OCI-LY1 (cell line): Measurements from ENCODE around the gene LIN7B.

Experiments
- H2AFZ ChIP-seq: fragments of 200-600 bp; sonication (generic), shearing (Covaris generic); 2 replicates; pipeline ENCODE4 v1.6.0; 2014; ENCODE audit warnings: antibody characterized with exemption, mild to moderate bottlenecking, low read length
- H3F3A ChIP-seq: fragments of 200-600 bp; sonication (generic), shearing (Covaris generic); 2 replicates; pipeline ENCODE4 v1.6.0; 2014; ENCODE audit warnings: mild to moderate bottlenecking, antibody characterized with exemption, low read length, moderate library complexity; ENCODE audit not compliant: insufficient read depth
- H3K27ac ChIP-seq: fragments of 200-600 bp; sonication (generic); 2 replicates; pipeline ENCODE4 v1.5.1; 2014; ENCODE audit warnings: low read length, mixed run types, mild to moderate bottlenecking, low read depth; ENCODE audit not compliant: poor library complexity, severe bottlenecking
- H3K27me3 ChIP-seq: fragments of 200-600 bp; sonication (generic); 2 replicates; pipeline ENCODE4 v1.6.0; 2014; ENCODE audit warnings: antibody characterized with exemption, mild to moderate bottlenecking, low read length, moderate library complexity; ENCODE audit not compliant: insufficient read depth
- H3K36me3 ChIP-seq: fragments of 200-600 bp; sonication (generic); 2 replicates; pipeline ENCODE4 v1.6.1; 2014; ENCODE audit warnings: mild to moderate bottlenecking, antibody characterized with exemption, low read length, moderate library complexity, mixed read lengths; ENCODE audit not compliant: insufficient read depth
- H3K4me1 ChIP-seq: fragments of 200-600 bp; sonication (generic); 2 replicates; pipeline ENCODE4 v1.5.1; 2014; ENCODE audit warnings: mild to moderate bottlenecking, low read length, moderate library complexity; ENCODE audit not compliant: insufficient read depth, severe bottlenecking
- H3K4me2 ChIP-seq: fragments of 200-600 bp; sonication (generic), shearing (Covaris generic); 2 replicates; pipeline ENCODE4 v1.6.1; 2014; ENCODE audit warnings: low read length
- H3K4me3 ChIP-seq: fragments of 200-600 bp; sonication (generic); 2 replicates; pipeline ENCODE4 v1.5.1; 2014; ENCODE audit warnings: low read length, low read depth, mild to moderate bottlenecking, mixed read lengths; ENCODE audit not compliant: poor library complexity, severe bottlenecking
- H3K79me2 ChIP-seq: fragments of 200-600 bp; shearing (Covaris generic); 2 replicates; pipeline ENCODE4 v1.6.1; 2016; ENCODE audit warnings: mixed run types, low read length, mixed read lengths; ENCODE audit not compliant: insufficient read depth
- H3K9ac ChIP-seq: fragments of 200-600 bp; sonication (generic), shearing (Covaris generic); 2 replicates; pipeline ENCODE4 v1.6.1; 2014; ENCODE audit warnings: mild to moderate bottlenecking, low read length, mixed read lengths
- H3K9me2 ChIP-seq: fragments of 200-600 bp; sonication (generic), shearing (Covaris generic); 2 replicates; pipeline ENCODE4 v1.6.1; 2014; ENCODE audit warnings: low read depth, mild to moderate bottlenecking, low read length, mixed read lengths
- H3K9me3 ChIP-seq: fragments of 200-600 bp; shearing (Covaris generic); 2 replicates; pipeline ENCODE4 v1.6.1; 2014; ENCODE audit warnings: low read length, mixed read lengths
- H4K20me1 ChIP-seq: fragments of 200-600 bp; sonication (generic), shearing (Covaris generic); 2 replicates; pipeline ENCODE4 v1.6.0; 2016; ENCODE audit warnings: mild to moderate bottlenecking, low read length; ENCODE audit not compliant: insufficient read depth
- CTCF ChIP-seq: fragments of 200-600 bp; sonication (generic), shearing (Covaris generic); IDR thresholded peaks from 2 replicates; pipeline ENCODE4 v1.5.1; 2017; ENCODE audit warnings: mild to moderate bottlenecking, antibody characterized with exemption, low read length, moderate library complexity, mixed read lengths
- EZH2 ChIP-seq: fragments of 200-600 bp; sonication (generic), shearing (Covaris generic); IDR thresholded peaks from 2 replicates; pipeline ENCODE4 v1.8.0; 2017; ENCODE audit warnings: borderline replicate concordance, mixed run types, mild to moderate bottlenecking, antibody characterized with exemption, low read length, moderate library complexity, mixed read lengths

Gene LIN7B

DNA sequence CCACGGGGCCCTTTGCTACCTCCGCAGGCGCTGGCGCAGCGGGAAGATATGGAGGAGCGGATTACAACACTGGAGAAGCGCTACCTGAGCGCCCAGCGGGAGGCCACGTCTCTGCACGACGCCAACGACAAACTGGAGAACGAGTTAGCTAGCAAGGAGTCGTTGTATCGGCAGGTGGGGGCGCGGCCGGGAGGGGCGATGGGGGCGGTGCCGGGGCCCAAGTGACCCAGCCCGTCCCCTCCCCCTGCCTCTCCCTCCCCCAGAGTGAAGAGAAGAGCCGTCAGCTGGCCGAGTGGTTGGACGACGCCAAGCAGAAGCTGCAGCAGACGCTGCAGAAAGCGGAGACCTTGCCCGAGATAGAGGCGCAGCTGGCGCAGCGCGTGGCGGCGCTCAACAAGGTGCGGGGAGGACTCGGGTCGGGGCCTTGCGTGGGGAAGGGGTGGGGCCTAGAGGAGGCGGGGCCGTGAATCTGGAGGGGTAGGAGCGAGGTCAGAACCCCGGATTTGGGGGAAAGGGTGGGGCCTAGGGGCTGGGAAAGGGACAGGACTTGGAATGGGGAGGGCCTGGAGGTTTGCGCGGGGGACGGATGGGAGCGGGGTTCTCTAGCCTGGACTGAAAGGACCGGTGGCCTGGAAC, 18.9 kb downstream of the LIN7B start:
- Histone ChIP-seq H3K4me3 (no peak overlapping the region), H3K79me2 (no peaks in the 10 kb centered on the region), H3F3A (no peaks in the 10 kb centered on the region), H3K9me3 (no peaks in the 10 kb centered on the region), H3K27ac (no peak overlapping the region), H3K27me3 (no peaks in the 10 kb centered on the region), H2AFZ (no peak overlapping the region), H4K20me1 (no peaks in the 10 kb centered on the region), H3K9ac (no peak overlapping the region), H3K4me2 (no peak overlapping the region), H3K4me1 (peaks cover 9% of the 10 kb centered on the region), H3K9me2 (no peaks in the 10 kb centered on the region), H3K36me3 (peaks cover 10% of the 10 kb centered on the region; the same call in 1 of the 2 replicates)
- no peak for TF ChIP-seq EZH2
- no peak for TF ChIP-seq CTCF

DNA sequence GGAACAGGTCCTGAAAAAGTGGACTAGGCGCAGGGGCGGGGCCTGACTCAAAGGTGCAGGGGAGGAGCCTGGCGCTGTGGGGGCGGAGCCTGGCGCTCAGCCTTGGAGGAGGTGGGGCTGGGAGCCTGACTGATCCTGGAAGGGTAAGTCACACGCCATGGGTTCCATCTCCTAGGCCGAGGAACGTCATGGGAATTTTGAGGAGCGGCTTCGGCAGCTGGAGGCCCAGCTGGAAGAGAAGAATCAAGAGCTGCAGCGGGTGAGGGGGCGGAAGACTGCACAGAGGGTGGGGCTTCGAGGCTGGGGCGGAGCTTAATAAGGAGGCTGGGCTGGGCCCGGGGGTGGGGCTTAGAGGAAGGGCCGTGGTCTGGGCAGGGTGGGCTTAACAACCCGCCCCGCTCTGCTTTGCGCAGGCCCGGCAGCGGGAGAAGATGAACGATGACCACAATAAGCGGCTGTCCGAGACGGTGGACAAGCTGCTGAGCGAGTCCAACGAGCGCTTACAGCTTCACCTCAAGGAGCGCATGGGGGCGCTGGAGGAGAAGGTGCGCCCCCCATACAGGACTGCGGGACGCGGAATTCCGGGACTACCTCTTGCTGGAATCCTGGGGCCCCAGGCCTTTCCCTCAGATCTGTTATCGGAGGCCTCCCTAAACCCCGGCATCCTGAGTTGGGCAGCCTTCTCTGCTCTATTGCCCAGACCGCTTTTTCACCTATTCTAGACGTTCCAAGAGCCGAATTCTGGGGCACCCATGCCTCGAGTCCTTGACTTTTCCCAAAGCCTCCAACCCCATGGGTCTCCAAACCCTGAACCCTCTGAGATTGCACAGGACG, 19.7 kb downstream of the LIN7B start:
- no peaks in the 10 kb centered on the region for H3K9me2 ChIP-seq
- H4K20me1 ChIP-seq = no peaks in the 10 kb centered on the region
- no peaks in the 10 kb centered on the region for H3F3A ChIP-seq
- H3K27me3 ChIP-seq = no peaks in the 10 kb centered on the region
- peaks cover 10% of the 10 kb centered on the region; the same call in 1 of the 2 replicates for H3K36me3 ChIP-seq
- no peaks in the 10 kb centered on the region for H3K79me2 ChIP-seq
- H3K9me3 ChIP-seq = no peaks in the 10 kb centered on the region
- H3K4me2 ChIP-seq = no peak overlapping the region
- H3K4me1 ChIP-seq = peaks cover 4% of the 10 kb centered on the region
- TF ChIP-seq CTCF (no peak), EZH2 (no peak)
- H3K9ac ChIP-seq = no peak overlapping the region
- H3K27ac ChIP-seq = no peak overlapping the region
- H3K4me3 ChIP-seq = no peak overlapping the region
- no peak overlapping the region for H2AFZ ChIP-seq

GRCh38 chr19:49135686-49136085, 21.5 kb downstream of the LIN7B start:
- no peak overlapping the region for H3K9ac ChIP-seq
- H3K4me1 ChIP-seq = no peaks in the 10 kb centered on the region

More at GRCh38 chr19:49135686-49136085, 21.5 kb downstream of the LIN7B start:
- no peaks in the 10 kb centered on the region for H3K9me3 ChIP-seq
- H3K27me3 ChIP-seq = no peaks in the 10 kb centered on the region
- no peaks in the 10 kb centered on the region for H3K9me2 ChIP-seq
- H3F3A ChIP-seq = no peaks in the 10 kb centered on the region
- 0 out of 2 replicates have a peak, but pooled peaks cover 7% of the 10 kb centered on the region for H3K36me3 ChIP-seq
- H3K27ac ChIP-seq = no peak overlapping the region
- H4K20me1 ChIP-seq = no peaks in the 10 kb centered on the region
- TF ChIP-seq CTCF (no peak), EZH2 (no peak)
- no peak overlapping the region for H3K4me2 ChIP-seq
- H3K4me3 ChIP-seq = no peak overlapping the region
- no peaks in the 10 kb centered on the region for H3K79me2 ChIP-seq
- no peak overlapping the region for H2AFZ ChIP-seq
